Activated CD8-positive, alpha-beta memory T cell treated with anti-CD3 and anti-CD28 coated beads, Interleukin-2, amount 50 U/mL, for 4 hours (primary cell): ENCODE results near the gene SERTM1.
A peak's percentile ranks its signal among the peaks of the same experiment; 100 is the strongest.

Experiments
- DNase-seq: peaks from one replicate; pipeline ENCODE4 v3.0.0-alpha.2; 2020

The SERTM1 gene

GRCh38 chr13:36712290-36712689 is 38.5 kb downstream of the SERTM1 start:
- no peak for DNase-seq

- no peak for DNase-seq
Measured at GRCh38 chr13:36712770-36713169, 39.0 kb downstream of the SERTM1 start.

- no peak for DNase-seq
Measured at GRCh38 chr13:36713887-36714286, 40.1 kb downstream of the SERTM1 start.

GRCh38 chr13:36715841-36716240 is 42.0 kb downstream of the SERTM1 start:
- no peak for DNase-seq

GRCh38 chr13:36717017-36717416 is 43.2 kb downstream of the SERTM1 start:
- no peak for DNase-seq

- no peak for DNase-seq
Measured at GRCh38 chr13:36717966-36718545, 44.2 kb downstream of the SERTM1 start.

- no peak for DNase-seq
Measured at GRCh38 chr13:36718686-36719085, 44.9 kb downstream of the SERTM1 start.

GRCh38 chr13:36724141-36724540 is 50.3 kb downstream of the SERTM1 start:
- no peak for DNase-seq

- no peak for DNase-seq
Measured at GRCh38 chr13:36725936-36726335, 52.1 kb downstream of the SERTM1 start.

- DNase-seq = no peak
Measured at GRCh38 chr13:36728006-36728405, 54.2 kb downstream of the SERTM1 start.

GRCh38 chr13:36736119-36736726 is 62.4 kb downstream of the SERTM1 start:
- DNase-seq = peak; percentile 23

- no peak for DNase-seq
Measured at GRCh38 chr13:36737524-36738083, 63.8 kb downstream of the SERTM1 start.

GRCh38 chr13:36745436-36745835 is 71.6 kb downstream of the SERTM1 start:
- no peak for DNase-seq

GRCh38 chr13:36746051-36746450 is 72.2 kb downstream of the SERTM1 start:
- no peak for DNase-seq
